Activated CD4-positive, alpha-beta T cell treated with anti-CD3 and anti-CD28 coated beads for 24 hours (primary cell): ENCODE measurements around the gene CSTB.

Experiments
- DNase-seq, 2 donors: peaks; one replicate each; pipeline ENCODE4 v3.0.0-alpha.2; 2020; ENCODE audit warnings: low read depth in 2 of 2

Gene CSTB

DNA sequence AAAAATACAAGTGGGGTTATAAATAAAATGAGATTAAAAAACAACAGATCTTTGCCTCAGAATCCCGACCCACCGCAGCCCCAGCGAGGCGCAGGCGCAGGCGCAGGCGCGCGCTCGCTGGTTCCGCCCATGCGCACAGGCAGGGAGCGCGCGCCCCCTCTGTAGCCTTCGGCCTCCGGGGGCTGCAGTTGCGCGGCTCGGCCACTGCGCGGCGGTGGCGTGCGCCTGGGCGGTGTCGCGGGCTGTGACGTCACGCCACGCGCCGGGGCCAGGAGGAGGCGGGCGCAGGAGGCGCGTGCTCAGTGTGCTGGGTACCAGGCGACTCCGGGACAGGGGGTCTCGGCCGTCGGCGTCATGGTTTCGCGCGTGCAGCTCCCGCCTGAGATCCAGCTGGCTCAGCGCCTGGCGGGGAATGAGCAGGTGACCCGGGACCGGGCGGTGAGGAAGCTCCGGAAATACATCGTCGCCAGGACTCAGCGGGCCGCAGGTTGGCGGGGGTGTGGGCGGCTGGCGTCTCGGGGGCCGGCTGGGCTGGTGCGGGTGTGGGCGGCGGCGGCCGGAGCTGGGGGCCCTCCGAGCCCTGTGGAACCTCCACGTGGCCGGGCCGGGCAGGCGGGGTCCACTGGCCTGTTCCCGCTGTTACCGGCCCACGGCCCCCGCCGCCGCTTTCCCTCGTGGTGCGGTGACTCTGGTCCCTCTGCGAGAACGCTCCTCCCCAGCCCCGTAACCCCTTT lies 13.3 kb upstream of the CSTB start, which contains the start of gene RRP1:
RRP1 (plus strand) TSS at position 302 of the 734 bp plus-strand sequence; CDS start at position 355, 53 bp downstream.
- DNase-seq, result peak; percentile 91 to 94

DNA sequence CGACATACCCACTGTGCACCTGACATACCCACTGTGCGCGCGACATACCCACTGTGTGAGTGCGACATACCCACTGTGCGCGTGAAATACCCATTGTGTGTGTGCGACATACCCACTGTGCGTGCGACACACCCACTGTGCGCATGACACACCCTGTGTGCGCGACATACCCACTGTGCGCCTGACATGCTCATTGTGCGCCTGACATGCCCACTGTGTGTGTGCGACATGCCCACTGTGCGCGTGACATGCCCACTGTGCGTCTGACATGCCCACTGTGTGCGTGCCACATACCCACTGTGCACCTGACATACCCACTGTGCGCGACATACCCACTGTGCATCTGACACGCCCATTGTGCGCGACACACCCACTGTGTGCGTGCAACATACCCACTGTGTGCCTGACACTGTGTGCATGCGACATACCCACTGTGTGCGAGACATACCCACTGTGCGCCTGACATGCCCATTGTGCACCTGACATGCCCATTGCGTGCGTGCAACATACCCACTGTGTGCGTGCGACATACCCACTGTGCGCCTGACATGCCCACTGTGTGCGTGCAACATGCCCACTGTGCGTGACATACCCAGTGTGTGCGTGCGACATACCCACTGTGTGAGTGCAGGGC lies 10.8 kb upstream of the CSTB start:
- no peak for DNase-seq

DNA sequence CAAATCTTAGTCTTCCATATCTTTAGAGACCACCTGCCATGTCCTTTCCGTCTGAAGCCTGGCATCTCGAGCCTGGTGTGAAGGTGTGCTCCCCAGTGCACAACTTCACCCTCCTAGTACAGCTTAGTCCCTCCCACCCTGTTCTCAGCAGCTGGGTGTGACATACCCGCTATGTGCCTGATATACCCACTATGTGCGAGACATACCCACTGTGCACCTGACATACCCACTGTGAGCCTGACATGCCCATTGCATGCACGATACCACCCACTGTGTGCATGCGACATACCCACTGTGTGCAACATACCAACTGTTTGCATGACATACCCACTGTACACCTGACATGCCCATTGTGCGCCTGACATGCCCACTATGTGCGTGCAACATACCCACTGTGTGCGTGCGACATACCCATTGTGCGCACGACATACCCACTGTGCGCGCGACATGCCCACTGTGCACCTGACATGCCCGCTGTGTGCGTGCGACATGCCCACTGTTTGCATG lies 10.2 kb upstream of the CSTB start:
- DNase-seq, result no peak

DNA sequence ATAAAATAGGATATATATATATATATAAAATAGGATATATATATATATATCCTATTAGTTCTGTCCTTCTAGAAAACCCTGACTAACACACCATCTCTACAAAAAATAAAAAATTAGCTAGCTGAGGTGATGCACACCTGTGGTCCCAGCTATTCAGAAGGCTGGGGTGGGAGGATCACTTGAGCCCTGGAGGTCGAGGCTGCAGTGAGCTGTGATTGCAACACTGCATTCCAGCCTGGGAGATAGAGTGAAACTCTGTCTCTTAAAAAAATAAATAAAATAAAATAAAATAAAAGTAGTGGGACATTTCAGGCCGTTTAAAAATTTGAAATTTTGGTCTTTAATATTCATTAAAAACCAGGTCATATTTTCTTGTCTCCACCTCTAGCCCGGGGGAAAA lies 9.0 kb upstream of the CSTB start:
- no peak for DNase-seq

DNA sequence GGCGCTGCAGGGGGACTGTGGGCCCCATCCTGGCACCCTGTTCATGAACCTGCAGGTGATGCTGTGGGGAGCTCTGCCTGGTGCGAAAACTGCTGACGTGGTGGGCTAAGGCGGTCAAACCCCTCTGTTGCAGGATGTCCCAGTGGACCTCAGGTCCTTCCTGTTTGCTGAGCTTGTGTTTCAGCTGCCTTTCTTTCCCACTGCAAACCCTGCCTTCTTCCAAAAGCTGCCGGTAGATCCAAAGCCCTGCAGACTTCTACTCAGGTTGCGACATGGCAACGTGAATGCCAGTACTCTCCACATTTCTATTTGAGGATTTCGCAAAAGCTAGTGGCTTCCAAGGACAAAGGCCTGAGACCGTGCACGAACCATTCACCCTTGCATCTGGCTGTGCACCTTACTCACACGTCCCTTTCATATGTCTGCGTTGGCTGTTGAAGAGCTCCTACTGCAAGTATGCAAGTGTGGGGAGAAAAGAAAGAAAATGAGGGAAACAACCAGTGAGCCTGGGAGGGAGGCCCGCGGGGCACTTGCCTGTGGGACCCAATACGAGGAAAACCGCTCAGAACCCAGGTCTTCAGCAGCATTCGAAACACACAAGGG lies 7.1 kb upstream of the CSTB start:
- no peak for DNase-seq

DNA sequence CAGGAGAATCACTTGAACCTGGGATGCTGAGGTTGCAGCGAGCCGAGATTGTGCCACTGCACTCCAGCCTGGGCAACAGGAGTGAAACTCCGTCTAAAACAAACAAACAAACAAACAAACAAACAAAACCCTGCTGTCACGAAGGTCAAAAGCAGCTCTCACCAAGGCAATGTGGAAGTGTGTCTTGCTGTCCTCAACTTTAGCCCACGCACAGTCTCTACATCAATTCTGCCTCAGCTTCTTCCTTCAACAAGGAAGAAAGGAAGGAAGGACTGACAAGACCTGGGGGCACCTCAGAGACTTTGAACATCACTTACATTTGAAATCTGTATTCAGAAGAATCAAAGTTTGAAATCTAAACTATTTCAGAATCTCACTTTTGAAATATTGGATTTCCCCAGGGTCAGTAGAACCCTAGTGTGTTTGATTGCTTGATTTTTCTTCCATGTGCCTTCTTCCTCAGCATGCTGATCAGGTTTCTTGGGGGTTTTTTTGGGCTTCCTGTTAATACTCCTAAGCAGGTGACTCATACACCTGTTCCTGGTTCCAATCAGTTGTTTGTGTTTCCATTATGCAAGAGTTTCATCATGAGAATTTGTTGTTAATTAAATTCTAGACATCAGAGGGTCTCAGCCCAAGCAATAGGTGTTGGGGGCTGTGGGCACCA lies 6.5 kb upstream of the CSTB start:
- no peak for DNase-seq

DNA sequence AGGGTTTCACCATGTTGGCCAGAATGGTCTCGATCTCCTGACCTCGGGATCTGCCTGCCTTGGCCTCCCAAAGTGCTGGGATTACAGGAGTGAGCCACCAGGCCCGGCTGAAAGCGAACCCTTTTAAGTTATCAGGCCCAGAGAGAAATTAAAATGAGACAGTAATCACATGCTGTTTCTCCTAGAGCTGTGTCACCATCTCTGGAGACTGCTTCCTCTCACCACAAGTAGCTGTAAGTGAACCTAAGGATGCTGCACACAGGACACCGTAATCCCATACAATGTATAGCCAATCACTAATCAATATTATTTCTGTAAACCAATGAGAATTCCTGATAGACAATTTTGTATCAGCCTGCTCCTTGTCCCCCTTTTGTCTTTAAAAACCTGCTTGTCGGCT lies 5.7 kb upstream of the CSTB start:
- DNase-seq, result no peak

DNA sequence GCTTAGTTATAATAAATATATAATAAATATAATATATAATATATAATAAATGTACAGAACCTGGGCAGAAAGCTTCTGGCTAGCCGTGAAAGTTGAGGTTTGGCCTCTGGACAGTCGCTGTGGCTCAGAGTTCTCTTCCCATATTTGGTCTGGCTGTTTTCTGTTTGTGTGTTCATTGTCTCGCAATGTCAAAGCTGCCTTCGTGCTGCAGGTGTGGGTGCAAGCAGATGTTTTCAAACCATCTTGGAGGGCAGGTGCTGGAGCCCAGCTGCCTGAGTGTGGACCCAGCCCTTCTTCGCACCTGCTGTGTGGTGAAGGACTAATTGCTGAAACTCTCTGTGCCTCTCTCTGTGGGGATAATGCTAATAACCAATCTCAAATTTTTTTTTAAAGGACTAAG lies 3.6 kb upstream of the CSTB start:
- no peak for DNase-seq

DNA sequence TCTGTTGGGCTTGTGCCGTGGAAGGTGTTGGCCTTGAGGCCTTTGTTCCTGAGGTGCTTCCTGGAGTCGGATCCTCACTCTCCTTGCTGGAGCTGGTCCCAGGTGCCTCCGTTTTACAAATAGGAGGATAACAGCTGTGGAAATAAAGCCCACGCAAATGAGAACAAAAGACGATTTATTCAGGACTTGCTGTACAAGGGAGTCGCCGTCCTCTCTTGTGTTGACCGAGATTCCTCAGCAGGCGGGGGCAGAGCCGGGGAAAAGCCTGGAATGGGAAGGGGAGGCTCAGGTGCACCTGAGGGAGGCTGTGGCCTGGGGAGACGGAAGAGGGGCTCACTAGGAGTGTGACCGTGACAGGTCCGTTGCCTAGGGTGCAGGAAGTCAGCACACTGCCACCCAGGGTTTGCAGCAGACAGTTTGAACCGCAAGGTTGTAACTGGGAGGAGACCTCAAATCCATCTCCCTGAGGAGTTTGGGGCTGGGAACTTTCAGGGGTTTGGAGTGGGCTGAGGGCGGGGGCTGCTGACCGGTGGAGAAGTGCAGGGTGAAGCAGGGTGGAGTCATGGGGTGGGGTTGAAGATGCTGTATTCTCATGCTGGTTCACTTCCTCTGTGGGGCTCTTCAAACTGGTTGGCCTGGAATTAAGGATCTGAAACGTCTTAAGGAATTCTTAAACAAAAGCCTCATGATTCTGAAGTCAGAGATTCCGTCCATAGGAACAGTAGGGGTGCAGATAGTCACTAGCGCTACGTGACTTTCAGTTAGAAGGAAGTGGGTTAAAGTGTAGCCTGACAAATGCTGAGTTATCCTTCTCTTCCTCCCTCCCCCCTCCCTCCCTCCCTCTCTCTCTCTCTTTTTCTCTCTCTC lies 2.6 kb upstream of the CSTB start:
- no peak for DNase-seq

DNA sequence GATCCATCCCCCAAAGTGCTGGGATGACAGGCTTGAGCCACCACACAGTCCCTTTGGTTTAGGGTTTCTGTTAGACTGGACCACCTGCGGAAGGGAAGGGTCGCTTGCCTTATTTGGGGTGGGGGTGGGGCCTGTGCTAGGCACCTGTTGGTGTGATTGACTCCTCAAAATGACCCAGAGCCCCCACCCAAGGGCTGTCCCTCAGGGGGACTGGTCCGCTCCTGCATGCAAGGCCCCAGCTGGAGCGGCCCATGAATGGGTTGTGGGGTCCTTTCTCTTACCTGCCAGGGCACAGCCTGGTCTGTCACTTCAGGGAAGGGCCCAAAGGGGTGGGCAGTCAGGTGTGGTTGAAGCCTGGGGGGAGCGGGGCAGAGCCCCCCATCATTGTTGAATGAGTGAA lies 1.8 kb upstream of the CSTB start:
- DNase-seq, result no peak

DNA sequence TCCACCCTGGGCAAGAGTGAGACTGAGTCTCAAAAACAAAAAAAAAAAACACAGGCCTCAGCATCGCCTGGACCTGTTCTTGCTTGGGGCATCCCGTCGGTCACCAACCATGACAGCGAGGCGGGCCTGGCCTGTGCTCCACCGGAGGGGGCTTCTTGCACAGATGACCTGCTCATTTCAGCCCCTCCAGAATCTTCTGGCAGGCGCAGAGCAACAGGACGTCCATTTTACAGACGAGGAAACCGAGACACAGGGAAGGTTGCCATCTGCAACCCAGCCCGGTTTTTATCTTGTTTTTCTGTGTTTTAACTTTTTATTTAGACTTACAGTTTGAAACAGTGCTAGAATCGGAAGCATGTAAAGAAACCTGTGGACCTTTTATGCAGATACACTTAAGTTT lies 918 bp downstream of the CSTB start:
- DNase-seq, result no peak

DNA sequence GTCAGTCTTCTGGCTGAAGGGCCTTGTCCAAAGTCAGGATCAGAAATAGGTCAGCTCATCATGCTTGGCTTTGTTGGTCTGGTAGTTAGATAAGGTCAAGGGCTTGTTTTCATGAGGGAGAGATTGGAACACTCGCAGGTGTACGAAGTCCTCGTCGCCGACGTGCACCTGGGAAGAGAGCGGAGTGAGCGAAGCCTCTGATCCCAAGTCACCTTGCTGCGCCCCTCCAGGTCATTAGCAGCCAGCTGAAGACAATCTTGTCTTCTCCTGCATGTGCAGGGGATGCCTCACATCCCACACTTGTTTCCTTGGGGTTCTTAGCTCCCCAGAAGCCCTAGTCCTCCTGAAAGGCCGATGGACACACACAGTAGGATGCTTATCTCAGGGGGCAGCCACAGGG lies 1.9 kb downstream of the CSTB start:
- DNase-seq, result no peak

DNA sequence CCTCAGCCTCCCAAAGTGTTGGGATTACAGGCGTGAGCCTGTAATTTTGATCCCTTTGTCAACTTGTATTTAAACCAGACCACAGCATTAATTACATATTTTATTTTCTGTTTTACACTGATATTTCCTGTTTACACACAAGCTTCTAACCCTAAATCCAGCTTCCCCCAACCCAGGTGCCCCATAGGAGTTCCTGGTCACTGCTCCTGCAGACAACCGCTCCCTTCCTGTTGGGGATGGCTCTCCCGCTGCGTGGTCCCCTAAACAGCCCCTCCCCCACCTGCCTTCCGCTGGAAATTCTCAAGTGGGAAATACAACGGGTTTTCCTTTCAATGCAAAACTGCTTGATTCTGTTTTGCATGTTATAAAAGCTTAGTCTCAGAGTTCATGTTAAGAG lies 3.7 kb downstream of the CSTB start:
- DNase-seq, result no peak

DNA sequence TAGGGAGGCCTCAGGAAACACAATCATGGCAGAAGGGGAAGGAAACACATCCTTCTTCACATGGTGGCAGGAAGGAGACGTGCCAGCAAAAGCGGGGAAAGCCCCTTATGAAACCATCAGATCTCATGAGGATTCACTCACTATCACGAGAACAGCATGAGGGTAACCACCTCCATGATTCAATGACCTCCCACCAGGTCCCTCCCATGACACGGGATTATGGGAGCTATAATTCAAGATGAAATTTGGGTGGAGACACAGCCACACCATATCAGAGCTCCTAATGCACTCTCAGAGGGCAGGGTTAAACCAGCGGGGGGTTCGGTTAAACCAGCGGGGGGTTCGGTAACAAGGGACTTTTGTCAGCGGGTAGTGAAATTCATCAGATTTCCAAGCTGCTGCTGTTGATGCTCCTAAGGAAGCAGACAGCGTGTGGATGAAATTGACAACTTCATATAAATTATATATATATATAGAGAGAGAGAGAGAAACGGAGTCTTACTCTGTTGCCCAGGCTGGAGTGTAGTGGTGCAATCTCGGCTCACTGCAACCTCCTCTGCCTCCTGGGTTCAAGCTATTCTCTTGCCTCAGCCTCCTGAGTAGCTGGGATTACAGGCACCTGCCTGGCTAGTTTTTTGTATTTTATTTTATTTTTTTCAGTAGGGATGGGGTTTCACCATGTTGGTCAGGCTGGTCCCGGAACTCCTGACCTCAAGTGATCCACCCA lies 4.2 kb downstream of the CSTB start:
- DNase-seq, result no peak

DNA sequence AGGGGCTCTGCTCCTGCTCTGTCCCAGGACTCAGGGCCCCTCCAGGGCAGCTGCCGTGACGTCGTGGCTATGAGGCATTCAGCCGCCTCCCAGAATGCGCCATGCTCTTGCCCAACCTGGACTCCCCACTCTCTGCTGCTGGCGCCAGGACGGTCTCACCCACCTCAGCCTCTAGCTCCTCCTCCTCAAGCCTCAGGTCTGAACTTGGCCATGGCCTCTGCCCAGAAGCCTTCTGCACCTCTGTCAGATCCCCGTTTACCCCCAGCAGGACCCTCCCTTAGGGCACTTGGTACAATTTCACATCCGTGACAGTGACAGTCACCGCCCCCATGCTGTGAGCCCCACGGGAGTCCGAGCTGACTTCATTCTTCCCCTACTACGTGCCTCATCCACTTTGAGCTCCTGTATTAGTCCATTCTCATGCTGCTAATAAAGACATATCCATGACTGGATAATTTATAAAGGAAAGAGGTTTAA lies 4.9 kb downstream of the CSTB start:
- DNase-seq, result no peak

DNA sequence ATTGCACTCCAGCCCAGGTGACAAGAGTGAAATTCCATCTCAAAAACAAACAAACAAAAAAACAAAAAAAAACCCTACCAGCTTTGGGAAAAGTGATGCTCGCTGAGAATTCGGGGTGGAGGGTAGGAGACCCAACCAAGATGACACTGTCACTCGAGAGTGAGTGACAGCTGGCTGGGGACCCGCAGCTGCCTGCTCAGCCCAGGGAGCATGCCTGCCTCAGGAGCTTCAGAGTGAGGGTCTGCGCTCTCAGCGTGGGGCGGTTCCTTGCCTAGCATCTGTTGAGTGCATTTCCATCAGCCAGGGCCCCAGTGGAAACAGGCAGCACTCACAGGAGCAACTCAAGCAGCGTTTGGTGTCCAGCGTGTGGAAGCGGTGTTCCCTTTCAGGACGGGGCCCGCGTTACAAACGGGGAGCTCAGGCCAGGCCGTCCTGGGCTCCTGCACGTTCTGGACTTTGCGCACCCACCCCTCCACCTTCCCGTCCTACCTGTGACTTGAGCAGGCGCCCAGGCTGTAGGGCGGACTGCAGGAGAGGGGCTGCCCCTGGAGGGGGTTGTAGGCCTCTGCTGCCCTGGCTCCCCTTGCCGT lies 5.9 kb downstream of the CSTB start:
- no peak for DNase-seq

DNA sequence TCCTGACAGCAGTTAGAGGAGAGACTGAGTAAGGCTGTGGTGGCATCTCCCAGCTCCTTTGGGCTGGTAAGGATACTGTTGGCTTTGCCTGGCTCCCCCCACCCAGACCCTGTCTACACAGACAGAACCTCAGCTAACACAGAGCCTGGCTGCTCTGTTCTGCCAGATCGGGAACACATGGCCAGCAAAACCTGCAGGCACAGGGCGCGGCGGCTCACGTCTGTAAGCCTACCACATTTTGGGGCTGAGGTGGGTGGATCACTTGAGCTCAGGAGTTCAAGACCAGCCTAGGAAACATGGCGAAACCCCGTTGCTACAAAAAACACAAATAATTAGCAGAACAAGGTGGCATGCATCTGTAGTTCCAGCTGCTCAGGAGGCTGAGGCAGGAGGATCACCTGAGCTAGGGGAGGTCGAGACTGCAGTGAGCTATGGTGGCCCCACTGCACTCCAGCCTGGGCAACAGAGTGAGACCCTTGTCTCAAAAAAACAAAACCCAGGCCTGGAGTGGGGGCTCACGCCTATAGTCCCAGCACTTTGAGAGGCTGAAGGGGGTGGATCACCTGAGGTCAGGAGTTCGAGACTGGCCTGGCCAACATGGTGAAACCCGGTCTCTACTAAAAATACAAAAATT lies 6.7 kb downstream of the CSTB start:
- no peak for DNase-seq

DNA sequence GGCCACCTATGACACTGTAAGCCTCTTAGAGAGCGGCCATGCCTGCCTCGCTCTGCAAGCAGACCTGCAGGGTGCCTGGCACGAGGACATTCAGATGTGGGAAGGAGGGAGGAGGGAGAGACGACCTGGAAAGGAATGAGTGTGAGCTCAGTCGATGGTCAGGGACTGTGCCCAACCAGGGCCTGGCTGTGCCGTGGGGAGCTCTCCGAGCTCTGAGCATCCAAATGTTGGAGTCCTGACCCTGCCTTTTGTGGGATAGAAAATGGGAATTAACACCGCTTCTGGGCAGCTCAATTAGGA lies 7.3 kb downstream of the CSTB start:
- no peak for DNase-seq

DNA sequence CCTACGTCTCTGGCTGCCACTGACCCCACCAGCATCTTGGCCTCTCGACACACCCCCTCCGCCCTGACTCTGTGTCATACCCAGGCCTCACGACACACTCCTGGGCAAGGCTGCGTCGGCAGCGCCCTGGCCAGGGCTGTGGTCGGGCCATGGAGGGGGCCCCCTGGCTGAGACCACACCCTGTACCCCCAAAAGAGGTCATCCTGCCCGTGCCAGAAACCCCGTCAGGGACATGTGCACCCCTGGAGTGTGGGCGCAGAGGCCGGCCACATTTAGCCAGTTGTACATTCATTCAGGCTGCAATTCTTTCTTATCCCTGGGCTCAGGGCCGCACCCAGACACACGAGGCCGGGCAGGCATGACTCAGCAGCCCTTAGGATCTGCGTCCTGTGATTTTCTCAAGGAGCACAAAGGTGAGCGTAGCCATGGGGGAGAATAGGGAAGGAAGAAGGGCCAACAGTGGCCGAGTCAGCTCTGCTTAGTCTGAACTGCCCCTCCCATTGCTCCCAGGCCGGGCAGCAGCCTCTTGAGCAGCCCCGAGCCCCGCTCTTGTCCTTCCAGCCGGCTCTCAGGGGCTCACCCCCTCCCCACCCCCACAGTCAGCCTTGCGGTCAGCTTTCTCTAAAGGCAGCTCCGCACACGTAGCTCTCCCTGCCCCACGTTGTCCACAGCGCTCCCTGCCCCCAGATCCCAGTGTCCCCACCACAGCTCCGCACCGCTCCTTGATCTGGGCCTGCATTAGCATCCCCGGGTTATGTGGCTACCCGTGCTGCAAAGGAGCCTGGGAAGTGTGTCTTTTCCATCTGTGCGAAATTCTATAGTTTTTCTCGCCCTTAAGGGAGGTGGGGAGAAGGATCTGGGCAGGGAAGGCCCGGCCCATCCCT lies 7.9 kb downstream of the CSTB start:
- no peak for DNase-seq
